Stimulated activated CD4-positive, alpha-beta T cell treated with anti-CD3 and anti-CD28 coated beads, Interleukin-4, amount 100 ng/mL, for 48 hours (primary cell): Measurements from ENCODE around the gene SH3BP5.

Experiments used
- DNase-seq, 2 donors: peaks; one replicate each; pipeline ENCODE4 v3.0.0-alpha.2; 2020; ENCODE audit warnings: low read depth in 2 of 2

SH3BP5 gene

DNA sequence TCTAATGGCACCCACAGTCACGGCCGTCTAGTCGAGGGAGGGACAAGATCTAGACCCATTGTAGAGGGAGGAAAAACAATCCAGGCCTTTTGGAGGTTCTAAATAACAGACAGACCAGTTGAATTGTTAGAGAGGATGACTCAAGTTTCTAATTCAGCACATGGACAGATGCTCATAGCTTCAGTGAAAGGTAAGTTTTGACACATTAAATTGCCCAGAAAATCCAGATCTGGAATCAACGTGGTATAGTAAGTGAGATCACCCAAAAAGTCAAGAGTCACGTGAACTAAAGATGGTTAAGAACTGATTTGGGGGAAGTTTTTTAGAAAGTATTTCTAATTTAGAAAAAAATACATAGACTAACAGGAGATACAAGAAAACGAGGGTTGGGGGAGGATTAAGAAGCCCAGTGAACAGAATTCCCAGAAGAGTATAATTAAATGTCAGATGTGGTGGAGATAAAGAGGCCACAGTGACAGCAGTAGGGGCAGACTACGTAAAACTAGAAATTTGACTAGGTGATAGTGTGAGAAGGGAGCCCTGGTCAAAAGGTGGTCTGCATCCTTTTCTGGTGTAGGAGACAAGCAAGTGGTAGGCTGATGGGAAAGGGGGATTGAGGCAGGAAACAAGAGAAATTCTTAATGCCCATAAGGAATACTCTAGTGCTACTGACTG is 79.2 kb downstream of the SH3BP5 start:
- no peak for DNase-seq

DNA sequence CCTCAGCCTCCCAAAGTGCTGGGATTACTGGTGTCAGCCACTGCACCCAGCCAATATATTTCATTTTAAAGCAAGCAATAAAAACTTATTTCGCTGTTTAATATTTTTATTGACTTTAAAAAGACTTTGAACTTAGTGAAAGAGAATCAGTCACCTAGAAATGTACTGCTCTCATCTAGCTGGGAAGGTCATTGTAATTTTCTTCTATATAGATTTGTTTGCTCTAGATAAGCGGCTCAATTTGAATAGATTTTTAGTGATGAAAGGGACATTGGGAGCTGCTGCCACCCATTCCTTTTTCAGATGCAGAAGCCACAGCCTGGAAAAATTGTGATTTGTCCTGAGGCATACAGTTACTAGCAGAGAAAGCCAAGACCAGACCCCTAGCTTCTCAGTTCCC is 86.2 kb downstream of the SH3BP5 start:
- DNase-seq, result no peak

DNA sequence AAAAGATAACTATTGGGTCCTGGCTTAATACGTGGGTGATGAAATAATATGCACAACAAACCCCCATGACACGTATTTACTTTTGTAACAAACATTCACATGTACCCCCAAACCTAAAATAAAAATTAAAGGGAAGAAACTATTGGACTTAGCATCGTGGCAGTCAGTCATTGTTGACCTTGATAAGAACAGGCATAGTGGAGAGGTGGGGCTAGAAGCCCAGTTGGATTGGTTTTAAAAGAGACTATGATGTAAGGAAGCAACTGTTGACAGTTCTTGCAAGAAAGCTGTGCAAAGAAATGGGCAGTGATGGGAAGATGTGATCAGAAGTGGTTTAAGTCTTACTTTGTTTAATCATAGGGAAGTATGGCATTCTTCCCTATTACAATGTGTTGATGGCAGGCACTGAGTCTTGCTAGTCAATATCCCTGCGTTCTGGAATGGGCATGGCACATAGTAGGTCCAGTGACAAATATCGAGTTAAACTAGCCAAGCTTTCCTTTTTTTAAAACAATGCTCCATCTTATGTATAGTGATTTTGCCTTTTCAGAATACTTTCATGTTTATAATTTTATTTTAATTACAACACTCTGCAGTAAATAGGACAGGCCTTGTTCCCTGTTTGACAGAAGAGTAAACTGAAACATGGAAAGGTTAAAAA is 88.4 kb downstream of the SH3BP5 start:
- DNase-seq, result no peak

DNA sequence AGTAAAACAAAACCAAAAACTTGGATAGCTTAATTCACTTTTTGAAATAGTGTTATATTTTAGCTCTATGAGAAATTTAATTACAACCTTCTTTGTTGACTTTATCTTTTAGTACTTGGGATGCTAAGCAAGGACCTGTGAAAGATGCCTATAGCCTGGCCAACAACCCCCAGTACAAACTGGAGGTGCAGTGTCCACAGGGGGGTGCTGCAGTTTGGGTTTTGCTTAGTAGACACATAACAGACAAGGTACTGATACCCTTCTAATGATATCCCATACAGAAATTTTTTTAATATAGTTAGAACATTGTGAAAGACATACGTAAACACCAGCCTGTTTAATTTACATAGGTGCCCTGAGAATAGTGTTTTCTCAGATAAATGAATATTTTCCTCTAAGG is 91.0 kb downstream of the SH3BP5 start:
- DNase-seq, result peak; percentile 13 to 26

DNA sequence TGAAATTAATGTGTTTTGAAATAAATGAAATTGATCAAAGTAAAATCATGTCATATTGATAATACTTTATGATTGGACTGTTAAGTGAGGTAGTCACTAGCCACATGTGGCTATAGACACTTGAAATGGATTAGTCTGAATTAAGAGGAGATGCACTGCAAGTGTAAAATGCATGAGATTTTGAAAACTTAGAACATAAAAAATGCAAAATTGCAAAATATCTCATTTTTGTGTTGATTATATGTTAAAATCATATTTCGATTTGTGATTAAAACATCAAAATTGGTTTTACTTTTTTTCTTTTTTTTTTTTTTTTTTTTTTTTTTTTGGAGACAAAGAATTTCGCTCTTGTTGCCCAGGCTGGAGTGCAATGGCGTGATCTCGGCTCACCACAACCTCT is 103.1 kb downstream of the SH3BP5 start:
- no peak for DNase-seq

DNA sequence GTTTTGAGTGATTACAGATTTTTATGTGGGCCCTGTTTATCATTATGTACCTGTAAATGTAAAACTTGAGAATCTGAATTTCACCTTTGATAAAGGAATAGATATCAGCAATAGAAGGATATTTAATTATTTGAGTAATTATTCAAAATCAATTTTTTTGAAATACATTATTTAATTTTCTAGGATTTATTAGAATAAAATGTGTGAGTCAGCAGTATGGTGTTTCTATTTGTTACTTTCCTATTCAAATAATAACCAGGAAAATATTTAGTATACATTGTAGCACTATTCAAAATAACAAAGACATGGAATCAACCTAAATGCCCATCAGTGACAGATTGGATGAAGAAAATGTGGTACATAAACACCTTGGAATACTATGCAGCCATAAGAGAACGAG is 104.2 kb downstream of the SH3BP5 start:
- no peak for DNase-seq

DNA sequence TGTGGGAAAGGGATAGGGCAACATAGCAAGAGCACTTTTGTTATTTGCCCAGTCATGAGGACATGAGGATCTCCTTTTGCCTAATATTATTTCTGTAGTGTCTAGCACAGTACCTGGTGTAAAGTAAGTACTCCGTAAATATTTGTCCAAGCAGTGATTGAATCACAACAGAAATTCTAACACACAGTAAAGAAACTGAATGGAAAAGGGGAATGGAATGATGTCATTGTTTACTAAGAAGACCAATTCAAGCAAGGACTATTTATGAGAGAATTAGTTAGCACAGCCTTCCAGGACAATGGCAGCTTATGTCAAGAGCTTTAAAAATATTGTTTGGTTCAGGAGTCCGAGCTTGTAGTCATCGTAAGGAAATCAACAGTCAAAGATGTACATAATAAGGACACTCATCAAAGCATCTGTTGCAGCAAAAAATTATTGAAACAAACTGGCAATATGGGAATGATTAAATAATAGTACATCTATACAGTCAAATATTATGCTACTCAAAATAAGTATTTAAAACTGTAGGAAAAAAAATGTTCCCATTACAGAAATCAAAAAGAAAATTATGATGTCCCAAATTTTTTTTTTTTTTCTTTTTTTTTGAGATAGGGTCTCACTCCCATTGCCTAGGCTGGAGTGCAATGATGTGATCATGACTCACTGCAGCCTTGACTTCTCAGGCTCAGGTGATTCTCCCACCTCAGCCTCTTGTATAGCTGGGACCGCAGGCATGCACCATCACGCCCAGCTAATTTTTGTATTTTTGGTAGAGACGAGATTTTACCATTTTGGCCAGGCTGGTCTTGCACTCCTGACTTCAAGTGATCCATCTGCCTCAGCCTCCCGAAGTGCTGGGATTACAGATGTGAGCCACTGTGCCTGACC is 108.5 kb downstream of the SH3BP5 start:
- DNase-seq, result no peak

DNA sequence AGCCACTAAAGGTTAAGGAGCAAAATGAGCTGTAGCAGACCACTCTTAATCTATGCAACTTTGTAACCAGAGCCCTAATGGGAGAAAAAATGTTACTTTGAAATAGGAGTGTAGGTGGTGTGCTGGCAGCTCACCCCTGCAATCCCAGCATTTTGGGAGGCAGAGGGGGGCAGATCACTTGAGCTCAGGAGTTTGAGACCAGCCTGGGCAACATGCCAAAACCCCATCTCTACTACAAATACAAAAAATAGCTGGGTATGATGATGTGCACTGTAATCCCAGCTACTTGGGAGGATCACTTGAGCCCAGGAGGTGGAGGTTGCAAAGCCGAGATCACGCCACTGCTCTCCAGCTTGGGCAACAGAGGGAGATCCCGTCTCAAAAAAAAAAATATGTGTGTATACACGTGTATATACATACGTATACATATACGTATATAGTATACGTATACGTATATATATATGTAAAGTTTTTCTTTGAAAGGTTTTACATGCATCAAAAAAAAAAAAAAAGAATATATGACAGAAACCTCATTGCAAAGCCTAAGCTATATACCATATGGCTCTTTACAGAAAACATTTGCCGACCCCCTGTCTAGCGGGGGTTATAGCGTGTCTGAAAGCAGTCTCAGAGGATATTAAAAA is 110.7 kb downstream of the SH3BP5 start:
- no peak for DNase-seq

DNA sequence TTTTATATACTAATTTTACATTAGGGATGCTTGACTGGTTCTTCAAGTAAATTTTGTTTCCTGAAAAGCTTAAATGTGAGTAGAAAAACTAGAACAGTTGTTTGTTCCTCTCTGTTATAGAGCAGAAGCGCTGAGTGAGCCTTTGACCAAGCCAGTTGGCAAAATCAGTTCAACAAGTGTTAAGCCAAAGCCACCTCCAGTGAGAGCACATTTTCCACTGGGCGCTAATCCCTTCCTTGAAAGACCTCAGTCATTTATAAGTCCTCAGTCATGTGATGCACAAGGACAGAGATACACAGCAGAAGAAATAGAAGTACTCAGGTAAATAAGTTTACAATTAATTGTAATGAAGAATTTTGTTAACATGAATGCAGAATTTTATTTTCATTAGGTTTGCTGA is 111.7 kb downstream of the SH3BP5 start:
- DNase-seq, result no peak

DNA sequence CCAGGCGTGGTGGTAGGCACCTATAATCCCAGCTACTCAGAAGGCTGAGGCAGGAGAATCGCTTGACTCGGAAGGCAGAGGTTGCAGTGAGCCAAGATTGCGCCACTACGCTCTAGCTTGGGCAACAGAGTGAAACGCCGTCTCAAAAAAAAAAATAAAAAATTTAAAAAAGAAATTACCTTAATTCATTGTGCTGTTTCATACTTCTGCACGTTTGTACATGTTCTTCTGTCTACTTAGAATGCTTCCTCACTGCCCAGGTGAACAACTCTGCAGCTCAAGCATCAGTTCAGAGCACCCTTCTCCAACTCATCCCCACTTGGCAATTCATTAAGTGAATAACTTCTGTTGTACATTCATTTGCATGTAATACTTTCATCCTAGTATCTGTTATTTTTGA is 112.3 kb downstream of the SH3BP5 start:
- DNase-seq, result no peak

DNA sequence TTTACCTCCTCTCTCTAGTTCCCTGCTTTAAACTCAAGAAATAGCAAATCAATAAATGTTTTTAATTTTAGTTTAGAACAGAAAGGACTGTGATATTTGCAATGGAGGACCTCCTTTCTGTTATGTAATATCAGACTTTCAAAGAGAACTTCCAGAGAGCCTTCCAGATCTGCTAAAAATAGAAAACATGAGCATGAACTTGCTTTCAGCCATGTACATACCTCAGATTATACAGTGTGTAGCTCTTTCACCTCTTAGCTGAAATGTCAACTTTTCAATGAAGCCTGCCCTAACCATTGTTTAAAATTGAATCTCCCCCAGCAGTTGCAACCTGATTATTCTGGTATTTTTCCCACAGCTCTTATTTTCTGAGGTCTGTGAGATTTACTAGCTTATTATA is 113.7 kb downstream of the SH3BP5 start:
- no peak for DNase-seq

DNA sequence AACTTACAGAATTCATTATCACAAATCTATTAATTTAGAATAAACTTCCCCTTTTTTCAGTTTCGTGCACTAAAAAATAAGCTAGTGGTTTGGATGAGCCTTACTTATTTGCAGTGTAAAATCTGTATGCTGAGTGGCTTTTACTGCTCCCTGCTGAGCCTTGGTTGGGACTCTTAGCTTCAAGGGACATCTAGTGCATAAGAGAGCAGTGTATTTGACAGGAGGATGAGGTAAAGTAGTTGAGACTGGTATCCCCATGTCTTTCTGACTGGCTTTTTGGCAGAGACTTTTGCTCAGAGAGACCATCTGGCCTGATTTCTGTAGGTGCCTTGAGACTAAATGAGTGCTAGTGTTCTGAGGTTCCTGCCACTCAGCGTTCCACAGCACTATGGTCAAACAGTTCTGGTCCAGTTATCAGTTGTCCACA is 114.5 kb downstream of the SH3BP5 start:
- no peak for DNase-seq

DNA sequence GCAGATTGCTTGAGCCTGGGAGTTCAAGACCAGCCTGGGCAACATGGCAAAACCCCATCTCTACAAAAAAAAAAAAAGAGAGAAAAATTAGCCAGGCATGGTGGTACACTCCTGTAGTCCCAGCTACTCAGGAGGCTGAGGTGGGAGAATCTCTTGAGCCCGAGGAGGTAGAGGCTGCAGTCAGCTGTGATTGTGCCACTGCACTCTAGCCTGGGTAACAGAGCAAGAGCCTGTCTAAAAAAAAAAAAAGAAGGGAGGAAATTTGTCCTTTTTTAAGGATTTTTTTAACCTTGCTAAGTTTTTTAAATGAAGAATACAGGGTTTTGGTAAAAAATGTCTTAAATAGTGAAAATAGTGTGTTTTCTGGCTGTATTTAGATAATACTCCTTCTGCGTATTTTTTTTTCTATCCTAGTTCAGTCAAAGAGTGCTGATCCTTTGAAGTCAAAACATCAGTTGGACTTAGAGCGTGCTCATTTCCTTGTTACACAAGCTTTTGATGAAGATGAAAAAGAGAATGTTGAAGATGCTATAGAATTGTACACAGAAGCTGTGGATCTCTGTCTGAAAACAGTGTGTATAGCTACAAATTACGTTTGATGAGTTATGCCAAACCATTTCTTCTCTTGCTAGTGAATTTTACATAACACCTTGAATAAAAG is 115.2 kb downstream of the SH3BP5 start:
- DNase-seq, result no peak

DNA sequence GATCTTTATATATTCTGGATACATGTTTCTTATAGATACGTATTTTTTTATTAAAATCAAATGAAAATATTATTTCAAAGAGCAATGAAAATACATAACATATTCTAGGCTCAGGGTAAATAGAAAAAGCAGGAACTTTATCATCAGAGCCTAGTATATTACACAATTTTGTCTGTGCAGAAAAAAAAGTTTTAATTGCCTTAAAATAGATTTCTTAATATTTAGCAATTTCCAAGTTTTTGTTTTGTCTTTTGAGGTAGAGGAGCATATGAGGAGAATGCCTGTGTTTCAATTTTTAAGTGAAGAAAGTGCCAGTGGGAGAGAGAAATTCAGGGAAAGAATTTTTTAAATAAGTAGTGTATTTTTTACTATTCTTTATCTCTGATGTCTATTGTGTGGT is 115.9 kb downstream of the SH3BP5 start:
- DNase-seq, result no peak

DNA sequence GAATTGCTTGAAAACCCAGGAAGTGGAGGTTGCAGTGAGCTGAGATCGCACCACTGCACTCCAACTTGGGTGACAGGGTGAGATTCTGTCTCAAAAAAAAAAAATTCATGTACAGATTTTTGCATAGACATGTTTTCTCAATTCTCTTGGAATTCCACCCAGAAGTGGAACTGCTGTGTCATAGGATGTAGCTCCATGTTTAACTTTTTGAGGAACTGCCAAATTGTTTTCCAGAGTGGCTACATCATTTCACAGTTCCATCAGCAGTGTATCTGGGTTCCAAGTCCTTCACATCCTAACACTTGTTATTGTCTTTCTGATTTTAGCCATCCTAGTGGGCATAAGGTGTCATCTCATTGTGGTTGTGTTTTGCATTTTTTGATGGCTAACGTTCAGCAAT is 116.4 kb downstream of the SH3BP5 start:
- no peak for DNase-seq

DNA sequence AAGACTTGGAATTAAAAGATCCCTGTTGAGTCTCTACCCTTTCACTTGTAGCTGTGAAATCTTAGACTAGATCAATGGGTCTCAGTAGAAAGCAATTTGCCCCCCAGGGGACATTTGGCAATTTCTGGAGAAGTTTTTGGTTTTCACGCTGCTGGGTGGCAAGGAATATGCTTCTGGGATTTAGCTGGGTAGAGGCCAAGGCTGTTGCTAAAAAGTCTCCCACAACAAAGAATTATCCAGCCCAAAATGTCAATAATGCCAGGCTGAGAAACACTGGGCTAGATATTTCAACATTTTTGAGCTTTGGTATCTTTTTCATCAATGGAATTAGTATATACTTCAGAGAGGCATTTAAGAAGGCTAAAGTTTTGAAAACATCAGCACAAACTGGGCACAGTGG is 117.6 kb downstream of the SH3BP5 start:
- DNase-seq, result no peak

DNA sequence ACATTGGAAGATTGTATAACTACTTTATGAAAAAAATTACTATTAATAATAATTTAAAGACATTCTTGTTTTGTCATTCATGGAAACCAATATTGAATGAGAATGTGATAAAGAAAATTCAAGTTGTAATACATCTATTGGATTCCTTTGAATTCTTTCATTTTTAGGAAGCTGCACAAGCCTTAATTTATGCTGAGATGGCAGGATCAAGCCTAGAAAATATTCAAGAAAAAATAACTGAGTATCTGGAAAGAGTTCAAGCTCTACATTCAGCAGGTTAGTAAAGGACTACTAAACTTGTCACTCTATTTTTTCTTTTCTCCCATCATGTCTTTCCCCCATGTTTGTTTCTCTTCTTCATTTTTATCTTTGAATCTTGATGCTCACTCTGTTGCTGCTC is 120.4 kb downstream of the SH3BP5 start:
- DNase-seq, result no peak

DNA sequence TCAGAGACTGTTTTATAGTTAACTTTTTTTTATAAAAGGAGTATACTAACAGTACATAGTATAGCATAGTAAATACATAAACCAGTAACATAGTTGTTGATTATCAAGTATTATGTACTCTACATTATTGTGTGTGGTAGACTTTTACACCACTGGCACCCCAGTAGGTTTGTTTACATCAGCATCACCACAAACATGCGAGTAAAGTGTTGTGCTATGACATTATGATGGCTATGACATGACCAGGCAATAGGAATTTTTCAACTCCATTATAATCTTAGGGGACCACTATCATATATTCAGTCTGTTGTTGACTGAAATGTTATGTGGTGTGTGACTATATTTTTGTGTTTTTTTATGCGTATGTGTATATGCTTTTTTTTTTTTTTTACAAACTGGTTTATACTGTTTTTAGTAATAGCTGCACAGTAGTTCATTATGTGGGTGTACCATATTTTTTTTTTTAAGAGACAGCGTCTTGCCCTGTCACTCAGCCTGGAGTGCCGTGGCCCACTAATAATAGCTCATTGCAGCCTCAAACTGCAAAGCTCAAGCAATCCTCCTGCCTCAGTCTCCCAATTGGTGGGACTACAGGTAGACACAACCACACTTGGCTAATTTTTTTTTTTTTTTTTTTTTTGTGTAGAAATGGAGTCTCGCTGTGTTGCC is 124.4 kb downstream of the SH3BP5 start:
- DNase-seq, result no peak

DNA sequence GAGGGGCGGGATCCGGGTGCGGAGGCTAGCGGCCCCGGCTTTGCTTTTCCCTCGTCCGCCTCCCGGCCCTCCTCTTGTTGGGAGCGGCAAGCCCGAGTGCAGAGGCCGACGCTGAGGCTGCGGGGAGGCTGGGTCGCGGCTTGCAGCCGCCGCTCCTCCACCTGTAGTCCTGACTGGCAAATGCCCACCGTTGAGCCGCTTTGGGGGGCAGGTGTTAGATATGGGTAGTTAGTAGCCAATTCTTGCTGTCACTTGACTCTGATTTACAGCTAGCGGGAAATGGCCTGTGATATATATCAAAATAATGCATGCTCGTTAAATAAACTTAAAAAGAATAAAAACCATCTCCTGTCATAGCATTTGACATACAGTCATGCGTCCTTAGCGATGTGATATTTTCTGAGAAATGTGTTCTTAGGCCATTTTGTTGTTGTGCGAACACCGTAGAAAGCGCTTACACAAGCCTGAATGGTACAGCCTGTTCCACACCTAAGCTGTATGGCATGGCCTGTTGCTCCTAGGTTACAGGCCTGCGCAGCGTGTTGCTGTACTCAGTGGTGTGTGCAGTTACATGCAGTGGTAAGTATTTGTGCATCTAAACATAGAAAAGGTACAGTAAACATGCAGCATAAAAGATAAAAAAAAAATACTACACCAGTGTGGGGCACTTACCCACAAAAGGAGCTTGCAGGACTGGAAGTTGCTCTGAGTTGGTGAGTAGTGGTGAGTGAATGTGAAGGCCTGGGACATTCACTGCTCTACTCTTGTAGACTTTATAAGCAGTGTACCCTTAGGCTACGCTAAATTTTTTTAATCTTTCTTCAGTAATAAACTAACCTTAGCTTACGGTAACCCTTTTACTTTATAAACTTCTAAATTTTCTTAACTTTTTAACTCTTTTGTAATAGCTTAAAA is 125.5 kb downstream of the SH3BP5 start:
- DNase-seq, result no peak
